GM18867 (cell line): ENCODE results near the gene ZDHHC11B.
"Not testable (repeated sequence)": the region's sequence is repeated elsewhere in the genome, so short reads cannot be mapped to it uniquely, and the experiment has no call there.

ENCODE experiments used
- ATAC-seq: cut with Tn5 transposase; IDR thresholded peaks from one replicate; pipeline ENCODE4 v1.9.1; 2021; ENCODE audit warnings: mild to moderate bottlenecking, moderate library complexity; ENCODE audit not compliant: unreplicated experiment

ZDHHC11B gene

GRCh38 chr5:754143-754632, 30.3 kb downstream of the ZDHHC11B start:
- not testable (repeated sequence) for ATAC-seq

DNA sequence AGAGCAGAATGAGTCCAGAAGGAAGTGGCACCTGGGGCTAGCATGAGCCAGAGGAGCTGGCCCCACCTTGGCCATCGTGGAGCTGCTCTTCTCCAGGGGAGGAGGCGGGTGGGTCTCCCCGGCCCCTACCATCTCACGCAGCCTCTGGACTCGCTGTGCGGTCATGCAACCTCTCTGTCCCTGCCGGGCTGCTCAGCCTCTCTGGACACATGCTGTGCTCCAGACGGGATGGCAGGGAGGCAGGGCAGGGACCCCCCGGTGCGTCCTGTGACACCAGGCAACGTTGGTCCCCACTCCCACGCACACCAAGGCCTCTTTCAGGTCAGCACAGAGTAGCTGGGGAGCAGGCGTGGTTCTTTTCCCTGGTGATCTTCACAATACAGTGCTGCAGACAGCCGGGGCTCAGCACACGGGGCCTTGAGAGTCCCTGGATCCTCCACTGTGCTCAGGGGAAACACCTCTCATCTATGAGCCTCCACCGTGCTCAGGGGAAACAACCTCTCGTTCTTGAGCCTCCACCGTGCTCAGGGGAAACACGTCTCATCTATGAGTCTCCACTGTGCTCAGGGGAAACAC, 30.9 kb downstream of the ZDHHC11B start:
- ATAC-seq: not testable (repeated sequence)

- ATAC-seq: not testable (repeated sequence)
Observed at GRCh38 chr5:752532-753115, 31.9 kb downstream of the ZDHHC11B start.

GRCh38 chr5:751992-752391, 32.5 kb downstream of the ZDHHC11B start:
- not testable (repeated sequence) for ATAC-seq

GRCh38 chr5:751496-751895, 33.0 kb downstream of the ZDHHC11B start:
- no peak for ATAC-seq

DNA sequence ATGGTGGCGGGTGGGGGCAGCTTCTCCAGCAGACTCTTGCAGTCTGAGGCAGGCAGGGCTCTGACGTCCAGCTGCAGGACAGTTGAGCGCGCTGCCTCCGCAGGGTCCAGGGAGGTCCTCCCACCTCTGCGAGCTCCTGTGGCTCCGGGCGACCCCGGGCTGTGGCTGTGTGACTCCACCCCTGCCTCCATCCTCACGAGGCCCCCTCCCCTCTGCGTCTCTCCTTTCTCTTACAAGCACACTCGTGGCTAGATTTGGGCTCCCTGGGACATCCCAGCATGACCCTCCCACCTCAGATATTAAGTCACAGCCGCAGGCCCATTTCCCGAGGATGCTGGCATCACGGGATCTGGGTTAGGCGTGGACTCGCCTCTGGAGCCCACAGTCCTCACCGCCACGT, 34.3 kb downstream of the ZDHHC11B start:
- ATAC-seq: not testable (repeated sequence)

DNA sequence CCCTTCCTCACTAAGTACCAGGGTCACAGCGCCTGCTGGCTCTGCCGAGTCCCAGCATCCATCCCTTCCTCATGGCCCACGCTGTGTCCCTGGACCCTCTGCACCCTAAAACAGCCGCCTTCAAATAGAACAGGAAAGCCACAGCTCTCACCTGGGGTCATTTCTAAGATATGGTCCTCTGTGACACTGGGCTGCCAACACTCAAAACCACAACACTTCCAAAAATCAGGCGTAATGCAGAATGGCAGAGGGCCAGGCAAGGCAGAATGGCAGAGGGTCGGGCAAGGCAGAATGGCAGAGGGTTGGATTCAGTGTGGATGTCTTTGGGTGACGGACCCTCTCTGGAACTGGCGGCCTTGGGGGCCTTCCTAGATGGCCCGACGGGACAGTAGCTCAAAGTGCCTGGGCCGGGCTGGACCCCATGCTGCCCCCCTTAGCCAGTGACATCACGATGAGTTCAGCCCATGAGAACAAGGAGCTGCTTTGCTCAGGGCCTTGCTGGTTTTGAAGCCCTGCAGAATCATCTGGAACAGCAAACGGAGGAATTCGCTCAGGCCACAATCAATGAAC, 35.3 kb downstream of the ZDHHC11B start:
- no peak for ATAC-seq

DNA sequence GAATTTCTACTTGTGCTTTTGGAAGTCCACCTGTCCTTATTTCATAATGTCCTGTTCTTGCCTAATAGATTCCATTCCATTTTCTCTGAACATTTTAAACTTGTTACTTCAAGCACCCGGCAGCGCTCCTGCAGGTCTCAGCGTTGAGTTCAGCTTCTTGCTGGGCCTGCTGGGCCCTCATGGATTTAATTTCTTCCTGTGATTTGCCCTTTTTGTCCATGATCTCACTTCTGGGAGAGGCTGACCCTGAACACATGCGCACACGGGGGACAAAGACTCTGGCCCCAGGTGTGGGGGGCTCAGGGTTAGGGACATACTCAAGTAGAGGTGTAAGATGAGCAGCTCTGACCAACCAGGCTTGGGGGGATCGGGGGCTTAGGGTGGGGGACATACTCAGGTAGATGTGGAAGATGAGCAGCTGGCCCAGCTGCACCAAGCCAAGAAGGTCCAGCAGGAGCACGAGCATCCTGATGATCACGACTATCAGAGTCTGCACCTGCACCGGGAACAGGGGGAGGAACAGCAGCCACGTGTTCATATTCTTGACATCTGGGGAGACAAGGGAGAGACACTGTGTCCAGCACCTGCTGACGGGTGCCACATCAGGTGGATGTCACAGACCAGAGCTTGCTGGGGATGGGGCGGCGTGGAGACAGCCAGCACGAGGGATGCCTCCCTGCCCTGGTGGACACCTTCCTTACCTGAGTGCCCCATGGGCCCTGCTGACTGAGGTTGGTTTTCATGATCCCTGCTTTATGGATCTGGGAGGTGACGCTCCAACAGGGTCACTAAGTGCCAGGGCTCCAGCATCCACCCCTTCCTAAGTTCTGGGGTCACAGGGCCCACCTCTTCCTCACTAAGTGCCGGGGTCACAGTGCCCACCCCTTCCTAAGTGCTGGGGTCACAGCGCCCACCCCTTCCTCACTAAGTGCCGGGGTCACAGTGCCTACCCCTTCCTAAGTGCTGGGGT, 36.2 kb downstream of the ZDHHC11B start:
- not testable (repeated sequence) for ATAC-seq

- ATAC-seq: not testable (repeated sequence)
Observed at GRCh38 chr5:747303-747844, 37.2 kb downstream of the ZDHHC11B start.

DNA sequence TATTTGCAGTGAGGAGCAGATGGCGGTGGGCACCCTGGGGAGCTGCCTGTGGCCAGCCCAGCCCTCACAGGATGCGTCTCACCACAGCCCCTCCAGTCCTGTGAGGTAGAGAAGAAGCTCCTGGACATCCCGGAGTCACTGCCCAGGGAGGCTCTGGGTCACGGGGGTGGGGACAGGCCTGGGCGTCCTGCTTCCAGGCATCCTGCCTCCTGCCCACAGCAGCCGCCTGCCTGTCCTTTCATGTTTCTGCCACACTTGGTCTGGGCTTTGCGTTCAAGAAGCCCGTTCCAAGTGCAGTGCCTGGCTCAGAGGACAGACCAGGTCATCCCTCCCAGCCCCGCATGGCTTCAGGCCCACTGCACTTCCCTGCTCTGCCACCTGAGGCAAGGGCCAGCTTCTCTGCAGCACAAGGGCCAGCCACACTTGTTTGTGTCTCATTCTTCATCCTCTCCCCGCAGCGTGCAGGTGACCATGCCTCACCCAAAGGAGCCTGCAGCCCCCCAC, 38.2 kb downstream of the ZDHHC11B start:
- ATAC-seq: no peak

- not testable (repeated sequence) for ATAC-seq
Observed at GRCh38 chr5:745272-746142, 39.0 kb downstream of the ZDHHC11B start.

DNA sequence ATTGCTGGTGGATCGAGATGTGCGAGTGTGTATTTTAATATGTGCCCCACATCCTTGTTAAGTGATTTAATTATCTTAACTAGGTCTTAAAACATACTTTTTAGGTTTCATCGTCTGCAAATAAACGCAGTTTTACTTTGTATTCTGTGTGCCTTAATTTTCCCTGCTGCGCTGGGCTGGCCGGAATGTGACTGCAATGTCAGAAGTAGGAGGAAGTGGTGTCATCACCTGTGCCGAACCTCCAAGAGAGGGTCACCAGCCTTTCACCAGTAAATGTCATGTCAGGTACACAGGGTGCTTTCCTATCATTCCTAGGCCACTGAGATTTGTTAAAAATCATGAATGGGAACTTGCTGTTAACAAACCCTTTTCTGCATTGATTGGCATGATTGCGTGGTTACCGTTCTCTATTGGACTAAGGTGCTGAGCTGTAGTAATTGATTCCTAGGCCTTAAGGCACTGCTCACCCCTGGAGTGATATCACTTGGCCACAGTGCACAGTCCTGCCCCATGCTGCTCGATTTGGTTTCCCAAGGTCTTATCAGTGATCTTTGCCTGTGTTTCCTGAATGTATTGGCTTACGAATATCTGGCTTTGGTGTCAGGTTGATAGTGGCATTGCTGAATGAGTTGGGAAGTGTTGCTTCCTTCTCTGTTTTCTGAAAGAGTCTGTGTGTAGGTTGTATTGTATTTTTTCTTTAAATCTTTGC, 40.7 kb downstream of the ZDHHC11B start:
- ATAC-seq: not testable (repeated sequence)

DNA sequence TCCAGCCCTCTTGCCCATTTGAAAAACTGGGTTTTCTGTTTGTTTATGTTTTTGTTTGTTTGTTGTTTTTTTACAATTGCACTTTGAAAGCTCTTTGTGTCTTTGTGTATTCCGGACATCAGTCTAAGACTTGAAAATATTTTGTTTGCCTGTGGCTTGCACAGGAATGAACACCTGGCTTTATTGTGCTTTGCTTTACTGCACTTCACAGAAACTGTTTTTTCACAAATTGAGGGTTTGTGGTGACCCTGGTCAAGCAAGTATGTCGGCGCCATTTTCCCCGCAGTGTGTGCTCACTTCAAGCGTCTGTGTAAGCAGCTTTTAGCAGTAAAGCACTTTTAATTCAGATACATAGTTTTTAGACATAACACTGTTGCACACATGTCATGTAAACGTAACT, 42.3 kb downstream of the ZDHHC11B start:
- not testable (repeated sequence) for ATAC-seq

- not testable (repeated sequence) for ATAC-seq
Observed at GRCh38 chr5:734145-734544, 50.4 kb downstream of the ZDHHC11B start.

DNA sequence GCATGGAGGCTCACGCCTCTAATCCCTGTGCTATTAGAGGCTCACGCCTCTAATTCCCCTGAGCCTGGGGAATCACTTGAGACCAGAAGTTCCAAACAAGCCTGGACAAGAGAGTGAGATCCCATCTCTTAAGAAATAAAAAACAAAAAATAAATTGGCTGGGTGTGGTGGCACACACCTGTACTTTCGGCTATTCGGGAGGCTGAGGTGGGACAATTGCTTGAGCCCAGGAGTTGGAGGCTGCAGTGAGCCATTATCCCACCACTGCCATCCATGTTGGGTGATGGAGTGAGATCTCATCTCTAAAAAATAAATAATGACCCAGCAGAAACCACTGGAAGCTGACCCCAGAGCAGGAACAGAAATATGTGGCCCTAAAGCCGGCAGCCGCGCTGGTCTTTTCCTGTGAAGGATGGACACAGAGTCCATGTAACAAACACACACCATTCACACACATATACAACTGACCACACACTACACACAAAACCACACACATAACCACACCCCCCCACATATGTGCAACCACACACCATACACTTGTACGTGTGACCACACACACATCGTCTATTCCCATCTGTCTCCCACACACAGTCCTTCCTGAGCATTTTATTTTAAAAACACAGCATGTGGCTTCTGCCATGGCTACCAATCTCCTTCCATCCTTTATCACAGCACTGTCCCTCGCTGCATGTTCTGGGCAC, 51.6 kb downstream of the ZDHHC11B start:
- not testable (repeated sequence) for ATAC-seq

- not testable (repeated sequence) for ATAC-seq
Observed at GRCh38 chr5:729225-729624, 55.3 kb downstream of the ZDHHC11B start.

- not testable (repeated sequence) for ATAC-seq
Observed at GRCh38 chr5:727087-727486, 57.4 kb downstream of the ZDHHC11B start.

GRCh38 chr5:723865-724264, 60.7 kb downstream of the ZDHHC11B start:
- not testable (repeated sequence) for ATAC-seq
